DMS53 (cell line): Measurements from ENCODE around the gene ZBTB25.
"Not testable (repeated sequence)": the region's sequence is repeated elsewhere in the genome, so short reads cannot be mapped to it uniquely, and the experiment has no call there.

Source experiments
- DNase-seq: peaks from one replicate; lab custom pipeline; 2025; lab: John Stamatoyannopoulos, UW

The ZBTB25 gene

GRCh38 chr14:64503434-64504309 lies at the start of gene ZBTB25:
Gene ZBTB25, minus strand, starts transcription at chr14:64503838. Its CDS starts 13,305 bp downstream, at chr14:64490533.
- DNase-seq = peak; percentile 96

- DNase-seq = peak; percentile 45
Measured at GRCh38 chr14:64550621-64551333, 47.1 kb upstream of the ZBTB25 start.

DNA sequence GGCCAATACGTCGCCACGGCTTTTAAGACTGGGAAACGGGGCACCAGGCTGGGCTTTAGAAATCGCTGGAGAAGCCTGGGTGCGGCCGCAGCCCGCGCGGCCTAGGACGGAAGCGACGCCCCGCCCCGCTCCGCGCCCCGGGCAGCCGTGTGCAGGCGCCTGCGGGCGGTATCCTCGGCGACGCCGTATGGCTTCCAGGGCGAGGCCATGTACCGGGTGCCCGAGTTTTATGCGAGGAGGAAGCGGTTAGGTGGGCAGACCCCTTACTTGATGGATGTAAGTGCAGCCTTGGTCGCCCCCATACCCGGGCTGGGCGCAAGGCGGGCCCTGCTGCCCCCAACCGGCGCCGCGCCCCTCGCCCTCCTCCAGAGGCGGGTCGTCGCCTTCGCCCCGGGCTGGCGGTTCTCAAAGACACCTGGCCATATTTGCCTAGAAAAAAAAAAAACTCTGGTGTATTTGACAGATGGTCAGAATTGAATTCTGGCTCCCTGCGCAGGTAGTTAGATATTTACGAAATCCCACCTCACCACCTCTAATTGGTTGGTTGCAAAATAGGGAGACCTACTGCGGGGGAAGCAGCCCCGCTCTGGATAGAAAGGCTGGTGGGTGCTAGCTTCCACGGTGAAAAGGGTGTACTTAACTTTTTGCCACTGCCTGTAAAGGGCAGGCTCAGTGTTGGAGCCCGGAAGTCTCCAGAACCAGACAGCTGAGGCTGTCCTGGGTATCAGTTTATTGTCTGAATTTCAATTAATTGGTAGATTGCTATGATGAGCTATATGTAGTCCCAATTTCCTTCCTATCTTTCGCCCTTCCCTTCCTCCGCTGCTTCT lies 46.4 kb upstream of the ZBTB25 start, which contains the start of gene PPP1R36:
Gene PPP1R36 (plus strand): TSS at position 171 of the 830 bp plus-strand sequence. CDS start 37 bp downstream, at position 208.
- peak; percentile 85 for DNase-seq

GRCh38 chr14:64549016-64549415 lies 45.4 kb upstream of the ZBTB25 start:
- no peak for DNase-seq

DNA sequence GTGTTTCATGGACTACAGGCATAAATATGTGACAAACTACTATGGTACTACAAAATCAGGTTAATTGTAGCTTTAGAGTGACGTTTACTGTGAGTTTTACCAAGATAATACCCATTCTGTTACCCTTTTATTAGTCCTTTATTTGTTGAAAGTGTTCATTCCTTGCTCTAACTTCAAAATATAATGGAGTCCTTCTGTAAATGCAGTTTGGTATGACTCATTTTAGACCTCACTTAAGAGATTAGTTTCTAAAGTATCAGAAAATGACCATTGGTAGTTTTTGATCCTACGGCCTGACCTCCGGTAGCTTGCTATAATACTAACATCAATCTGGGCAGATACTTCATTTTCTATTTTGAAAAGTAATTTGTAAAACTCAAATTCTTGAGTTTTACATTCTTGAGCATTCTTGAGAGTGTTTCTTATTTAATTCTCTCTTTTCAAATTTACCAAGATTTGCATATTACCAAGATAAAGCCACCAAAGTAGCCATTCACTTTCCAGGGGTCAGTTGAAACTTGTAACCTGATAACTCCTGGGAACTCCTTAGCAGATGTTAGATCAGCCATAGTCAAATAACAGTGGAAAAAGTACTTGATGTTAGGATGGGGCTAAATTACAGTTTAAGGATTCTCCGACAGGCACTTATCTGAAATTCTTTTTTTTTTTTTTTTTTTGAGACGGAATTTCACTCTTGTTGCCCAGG lies 41.1 kb upstream of the ZBTB25 start:
- no peak for DNase-seq

- DNase-seq = peak; percentile 22
Measured at GRCh38 chr14:64542836-64543201, 39.2 kb upstream of the ZBTB25 start.

DNA sequence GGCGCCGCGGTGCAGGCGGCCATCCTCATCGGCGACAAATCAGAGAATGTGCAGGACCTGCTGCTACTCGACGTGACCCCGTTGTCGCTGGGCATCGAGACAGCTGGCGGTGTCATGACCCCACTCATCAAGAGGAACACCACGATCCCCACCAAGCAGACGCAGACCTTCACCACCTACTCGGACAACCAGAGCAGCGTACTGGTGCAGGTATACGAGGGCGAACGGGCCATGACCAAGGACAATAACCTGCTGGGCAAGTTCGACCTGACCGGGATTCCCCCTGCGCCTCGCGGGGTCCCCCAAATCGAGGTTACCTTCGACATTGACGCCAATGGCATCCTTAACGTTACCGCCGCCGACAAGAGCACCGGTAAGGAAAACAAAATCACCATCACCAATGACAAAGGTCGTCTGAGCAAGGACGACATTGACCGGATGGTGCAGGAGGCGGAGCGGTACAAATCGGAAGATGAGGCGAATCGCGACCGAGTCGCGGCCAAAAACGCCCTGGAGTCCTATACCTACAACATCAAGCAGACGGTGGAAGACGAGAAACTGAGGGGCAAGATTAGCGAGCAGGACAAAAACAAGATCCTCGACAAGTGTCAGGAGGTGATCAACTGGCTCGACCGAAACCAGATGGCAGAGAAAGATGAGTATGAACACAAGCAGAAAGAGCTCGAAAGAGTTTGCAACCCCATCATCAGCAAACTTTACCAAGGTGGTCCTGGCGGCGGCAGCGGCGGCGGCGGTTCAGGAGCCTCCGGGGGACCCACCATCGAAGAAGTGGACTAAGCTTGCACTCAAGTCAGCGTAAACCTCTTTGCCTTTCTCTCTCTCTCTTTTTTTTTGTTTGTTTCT lies 38.6 kb upstream of the ZBTB25 start:
- peak; percentile 45 for DNase-seq

DNA sequence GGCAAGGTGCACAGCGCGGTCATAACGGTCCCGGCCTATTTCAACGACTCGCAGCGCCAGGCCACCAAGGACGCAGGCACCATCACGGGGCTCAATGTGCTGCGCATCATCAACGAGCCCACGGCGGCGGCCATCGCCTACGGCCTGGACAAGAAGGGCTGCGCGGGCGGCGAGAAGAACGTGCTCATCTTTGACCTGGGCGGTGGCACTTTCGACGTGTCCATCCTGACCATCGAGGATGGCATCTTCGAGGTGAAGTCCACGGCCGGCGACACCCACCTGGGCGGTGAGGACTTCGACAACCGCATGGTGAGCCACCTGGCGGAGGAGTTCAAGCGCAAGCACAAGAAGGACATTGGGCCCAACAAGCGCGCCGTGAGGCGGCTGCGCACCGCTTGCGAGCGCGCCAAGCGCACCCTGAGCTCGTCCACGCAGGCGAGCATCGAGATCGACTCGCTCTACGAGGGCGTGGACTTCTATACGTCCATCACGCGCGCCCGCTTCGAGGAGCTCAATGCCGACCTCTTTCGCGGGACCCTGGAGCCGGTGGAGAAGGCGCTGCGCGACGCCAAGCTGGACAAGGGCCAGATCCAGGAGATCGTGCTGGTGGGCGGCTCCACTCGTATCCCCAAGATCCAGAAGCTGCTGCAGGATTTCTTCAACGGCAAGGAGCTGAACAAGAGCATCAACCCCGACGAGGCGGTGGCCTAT lies 37.8 kb upstream of the ZBTB25 start:
- peak; percentile 22 for DNase-seq

GRCh38 chr14:64540208-64541202 lies 36.9 kb upstream of the ZBTB25 start, which contains the start of gene HSPA2:
Gene HSPA2, plus strand, starts transcription at chr14:64540741. Its CDS starts 109 bp downstream, at chr14:64540850.
- DNase-seq = peak; percentile 100

DNA sequence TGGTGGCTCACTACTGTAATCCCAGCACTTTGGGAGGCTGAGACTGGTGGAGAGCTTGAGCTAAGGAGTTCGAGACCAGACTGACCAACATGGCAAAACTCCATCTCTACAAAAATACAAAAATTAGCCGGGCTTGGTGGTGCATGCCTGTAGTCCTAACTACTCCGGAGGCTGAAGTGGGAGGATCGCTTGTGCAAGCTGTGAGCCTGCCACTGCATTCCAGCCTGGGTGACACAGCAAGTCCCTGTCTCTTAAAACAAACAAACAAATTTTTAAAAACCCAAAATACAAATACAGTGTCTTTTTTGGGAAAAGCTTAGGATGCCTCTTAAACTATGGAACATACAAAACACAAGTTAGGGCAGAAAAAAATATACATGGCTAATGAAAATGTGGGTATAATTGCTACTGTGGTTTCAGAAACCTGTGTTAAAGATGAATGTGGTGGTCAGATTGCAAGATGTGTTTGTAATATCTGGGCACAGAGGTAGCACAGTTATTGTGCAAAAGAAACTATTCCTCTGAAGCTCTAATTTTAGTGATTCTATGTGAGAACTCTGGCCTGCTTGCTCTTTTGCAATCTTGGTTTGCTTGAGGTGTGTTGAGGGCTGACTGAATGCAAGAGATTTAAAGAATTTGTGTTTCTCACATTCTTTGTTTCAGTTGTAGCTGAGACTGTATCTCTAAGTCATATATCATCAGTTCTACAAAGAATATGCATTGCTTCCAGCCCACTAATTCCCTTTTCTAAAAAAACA lies 33.0 kb upstream of the ZBTB25 start:
- DNase-seq = no peak

DNA sequence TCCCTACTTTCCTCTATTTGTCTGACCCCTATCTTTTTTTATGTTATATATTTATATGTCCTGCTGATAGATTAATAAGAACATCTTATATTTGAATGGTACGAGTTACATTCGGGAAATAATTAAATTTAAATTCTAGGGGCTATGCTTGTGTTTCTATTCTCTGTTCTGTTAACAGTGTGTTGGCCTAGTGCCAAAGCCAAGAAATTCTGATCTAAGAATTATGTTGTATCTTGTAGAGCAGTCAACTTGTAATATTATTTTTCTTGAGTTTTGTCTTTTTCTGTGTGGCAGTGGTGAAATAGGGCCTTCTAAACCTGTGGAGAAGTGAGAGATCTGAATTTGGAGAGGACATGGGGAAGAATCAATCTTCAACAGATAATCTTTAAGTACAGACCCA lies 27.9 kb upstream of the ZBTB25 start:
- DNase-seq = no peak

GRCh38 chr14:64525354-64525753 lies 21.7 kb upstream of the ZBTB25 start:
- DNase-seq = no peak

GRCh38 chr14:64522591-64523355 lies 19.1 kb upstream of the ZBTB25 start:
- DNase-seq = no peak

DNA sequence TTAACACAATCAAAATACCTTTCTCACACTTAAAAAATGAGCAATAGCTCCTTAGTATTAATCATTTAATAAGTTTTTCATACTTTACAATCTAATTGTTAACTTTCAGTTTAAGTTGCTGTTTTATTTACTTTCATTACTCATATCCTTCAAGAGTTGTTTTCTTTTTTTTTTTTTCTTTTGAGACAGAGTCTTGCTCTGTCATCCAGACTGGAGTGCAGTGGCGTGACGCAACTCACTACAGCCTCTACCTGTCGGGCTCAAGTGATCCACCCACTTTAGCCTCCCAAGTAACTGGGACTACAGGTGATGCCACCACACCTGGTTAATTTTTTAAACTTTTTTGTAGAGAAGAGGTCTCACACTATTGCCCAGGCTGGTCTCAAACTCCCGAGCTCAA lies 17.1 kb upstream of the ZBTB25 start:
- DNase-seq = peak; percentile 6

GRCh38 chr14:64518229-64518628 lies 14.6 kb upstream of the ZBTB25 start:
- DNase-seq = no peak

- DNase-seq = not testable (repeated sequence)
Measured at GRCh38 chr14:64517667-64518066, 14.0 kb upstream of the ZBTB25 start.

DNA sequence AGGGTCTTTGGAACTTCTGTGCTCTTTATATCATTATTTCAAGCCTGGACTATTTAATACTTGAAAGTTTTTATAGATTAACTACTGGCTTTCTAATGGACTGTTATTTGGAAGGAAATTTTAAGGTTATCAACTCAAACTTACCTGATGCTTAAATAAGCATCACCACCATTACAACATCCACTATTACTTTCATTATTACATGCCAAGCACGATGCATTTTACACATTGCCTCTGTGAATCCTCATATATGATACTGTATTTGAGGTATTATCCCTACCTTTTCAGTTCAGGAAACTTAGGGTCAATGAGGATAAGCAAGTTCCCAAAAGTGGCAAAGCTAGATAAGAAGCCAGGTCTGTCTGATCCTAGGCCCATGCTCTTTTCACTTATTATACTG lies 13.3 kb upstream of the ZBTB25 start:
- no peak for DNase-seq
